ENCODE results near the gene CRYGA.

DNA sequence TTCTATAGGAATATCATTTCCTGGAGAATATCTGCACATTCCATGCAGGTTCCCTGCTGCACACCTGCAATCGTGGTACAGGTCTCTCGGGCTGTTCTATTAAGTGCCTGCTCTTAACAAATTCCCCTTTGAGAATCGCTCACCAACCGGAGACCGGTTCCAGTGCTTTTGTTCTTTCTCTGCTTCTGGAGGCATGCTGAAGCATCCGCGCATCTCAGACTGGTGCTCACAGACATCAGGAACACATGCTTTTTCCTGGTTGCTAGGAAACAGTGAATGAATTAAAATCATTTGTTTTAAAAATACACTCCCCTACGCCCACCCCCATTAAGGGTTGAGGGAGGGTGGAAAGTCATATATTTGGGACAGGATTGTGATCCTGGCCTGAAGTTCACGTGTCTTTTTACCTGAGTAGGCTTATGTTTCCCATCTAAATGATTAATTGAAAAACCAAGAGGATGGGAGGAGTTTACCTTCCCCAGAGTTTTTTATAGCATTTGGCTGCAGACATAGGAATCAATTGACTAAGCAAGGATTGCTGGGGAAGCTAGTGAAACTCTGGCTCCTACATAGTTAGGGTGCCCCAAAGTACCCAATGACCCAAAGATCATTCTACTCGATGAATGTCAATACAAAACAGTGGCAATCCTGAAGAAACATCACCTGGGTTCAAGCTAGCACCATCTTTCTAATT, 26.6 kb upstream of the CRYGA start, which contains the start of gene C2orf80:
- TF ChIP-seq, protein P1, sequence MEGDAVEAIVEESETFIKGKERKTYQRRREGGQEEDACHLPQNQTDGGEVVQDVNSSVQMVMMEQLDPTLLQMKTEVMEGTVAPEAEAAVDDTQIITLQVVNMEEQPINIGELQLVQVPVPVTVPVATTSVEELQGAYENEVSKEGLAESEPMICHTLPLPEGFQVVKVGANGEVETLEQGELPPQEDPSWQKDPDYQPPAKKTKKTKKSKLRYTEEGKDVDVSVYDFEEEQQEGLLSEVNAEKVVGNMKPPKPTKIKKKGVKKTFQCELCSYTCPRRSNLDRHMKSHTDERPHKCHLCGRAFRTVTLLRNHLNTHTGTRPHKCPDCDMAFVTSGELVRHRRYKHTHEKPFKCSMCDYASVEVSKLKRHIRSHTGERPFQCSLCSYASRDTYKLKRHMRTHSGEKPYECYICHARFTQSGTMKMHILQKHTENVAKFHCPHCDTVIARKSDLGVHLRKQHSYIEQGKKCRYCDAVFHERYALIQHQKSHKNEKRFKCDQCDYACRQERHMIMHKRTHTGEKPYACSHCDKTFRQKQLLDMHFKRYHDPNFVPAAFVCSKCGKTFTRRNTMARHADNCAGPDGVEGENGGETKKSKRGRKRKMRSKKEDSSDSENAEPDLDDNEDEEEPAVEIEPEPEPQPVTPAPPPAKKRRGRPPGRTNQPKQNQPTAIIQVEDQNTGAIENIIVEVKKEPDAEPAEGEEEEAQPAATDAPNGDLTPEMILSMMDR (IDR thresholded peaks at IDR 0.05 in 8 of 11, conservative IDR thresholded peaks at IDR 0.05 in 3 of 11): no peak
- TF ChIP-seq POLR2A (IDR thresholded peaks at IDR 0.05): no peak

All from spleen (tissue), 7 donors.